GM21447 (cell line): ENCODE results near the gene SF3A1.

ENCODE experiments used
- ATAC-seq: cut with Tn5 transposase; IDR thresholded peaks from one replicate; pipeline ENCODE4 v1.9.1; 2021; ENCODE audit not compliant: unreplicated experiment

Gene SF3A1

GRCh38 chr22:30305906-30306626, 50.6 kb downstream of the SF3A1 start:
- no peak for ATAC-seq

GRCh38 chr22:30305519-30305905, 51.2 kb downstream of the SF3A1 start:
- ATAC-seq: peak; percentile 35

DNA sequence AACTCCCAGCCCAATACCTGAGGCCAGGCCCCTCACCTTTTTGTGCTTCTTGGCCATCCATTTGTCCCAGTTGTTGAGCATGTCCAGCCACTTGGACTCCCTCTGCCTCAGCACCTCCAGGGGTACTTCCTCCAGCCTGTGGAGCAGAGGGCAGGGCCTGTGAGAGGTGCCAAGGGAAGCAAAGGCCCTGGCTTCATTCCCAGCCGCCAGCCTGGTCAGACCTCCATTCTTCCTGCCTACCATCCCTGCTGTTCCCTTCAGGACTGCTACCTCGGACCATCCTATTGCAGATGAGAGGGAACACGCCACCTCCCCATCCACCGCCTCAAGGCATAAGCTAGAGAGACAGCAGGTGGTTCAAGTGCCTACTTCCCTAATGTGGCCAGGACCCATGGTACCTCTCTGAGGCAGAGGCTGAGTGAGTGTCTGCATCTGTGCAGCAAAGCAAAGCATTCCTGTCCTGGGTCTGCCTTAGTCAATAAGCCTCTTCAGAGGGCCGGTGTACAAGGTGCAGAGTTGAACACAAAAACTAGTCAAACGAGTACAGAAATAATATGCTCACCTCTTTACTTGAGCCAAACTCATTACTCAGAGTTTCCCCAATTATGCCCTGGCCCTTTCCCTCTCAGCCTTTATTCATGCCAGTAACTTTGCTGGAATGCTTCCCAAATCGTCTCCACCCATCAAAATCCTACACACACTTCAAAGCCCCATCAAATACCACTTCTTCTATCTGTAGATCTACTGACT, 52.0 kb downstream of the SF3A1 start:
- no peak for ATAC-seq

DNA sequence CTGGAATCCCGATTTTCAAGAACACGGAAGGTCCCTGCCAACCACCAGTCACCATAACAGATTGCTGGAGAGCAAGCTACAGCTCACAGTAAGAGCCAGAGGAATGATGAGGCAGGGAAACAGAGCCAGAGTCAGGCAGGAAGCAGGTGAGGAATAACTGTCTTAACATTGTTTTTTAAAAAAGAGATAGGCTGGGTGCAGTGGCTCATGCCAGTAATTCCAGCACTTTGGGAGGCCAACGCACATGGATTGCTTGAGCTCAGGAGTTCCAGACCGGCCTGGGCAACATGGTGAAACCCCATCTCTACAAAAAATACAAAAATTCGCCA, 53.9 kb downstream of the SF3A1 start:
- ATAC-seq: no peak

DNA sequence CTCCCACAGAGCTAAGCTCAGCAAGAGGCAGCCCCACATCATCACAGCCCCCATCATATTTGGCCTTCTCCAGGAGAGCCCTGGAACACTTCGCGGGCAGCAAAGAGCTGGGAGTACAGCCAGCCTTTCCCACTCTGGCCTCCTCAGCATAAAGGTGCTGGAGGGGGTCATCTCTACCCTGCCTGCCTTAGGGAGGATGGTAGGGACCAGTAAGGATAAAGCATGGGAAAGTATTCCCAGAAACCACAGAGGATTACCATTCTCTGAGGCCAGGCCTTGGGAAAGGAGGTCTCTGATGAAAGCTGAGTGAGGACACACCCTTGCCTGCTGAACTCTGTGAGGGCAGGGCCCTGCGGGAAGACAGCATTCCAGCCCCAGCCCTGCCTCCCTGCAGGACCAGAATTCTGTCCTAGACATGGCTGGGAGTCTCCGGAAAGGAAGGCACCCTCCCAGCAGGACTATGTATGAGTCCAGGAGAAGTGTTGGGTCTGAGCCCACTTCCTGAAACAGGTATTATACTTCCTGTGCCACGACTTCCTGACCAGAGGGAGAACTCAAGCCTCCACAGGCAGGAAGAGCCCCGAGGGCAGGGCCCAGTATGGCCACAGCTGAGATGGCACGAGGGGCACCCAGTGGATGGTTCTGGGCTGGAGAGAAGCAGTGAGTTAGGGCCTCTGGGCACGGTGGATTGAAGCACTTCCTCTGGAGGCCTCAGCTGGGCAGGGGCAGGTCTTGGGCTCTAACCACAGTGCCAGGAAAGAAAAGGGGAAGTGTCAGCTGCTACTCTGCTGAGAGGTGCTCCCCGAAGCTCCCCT, 54.5 kb downstream of the SF3A1 start:
- ATAC-seq: no peak

DNA sequence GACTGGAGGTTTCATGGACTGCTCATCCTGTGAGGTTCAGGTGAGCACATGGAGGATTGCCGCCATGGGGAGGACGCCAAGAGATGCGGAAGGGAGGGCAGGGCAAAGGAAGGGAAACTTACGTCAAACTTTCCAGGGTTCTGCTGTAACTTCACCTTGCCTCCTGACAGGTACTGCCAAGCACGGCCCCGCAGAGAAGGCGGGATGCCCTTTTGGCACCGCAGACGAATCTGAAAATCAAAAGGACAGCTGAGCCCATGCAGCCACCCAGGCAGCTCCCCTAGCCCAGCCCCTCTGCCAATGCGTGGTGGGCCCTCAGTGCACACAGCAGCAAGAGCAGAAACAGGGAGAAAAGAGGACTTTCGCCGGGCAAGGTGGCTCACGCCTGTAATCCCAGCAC, 57.4 kb downstream of the SF3A1 start:
- ATAC-seq: no peak

DNA sequence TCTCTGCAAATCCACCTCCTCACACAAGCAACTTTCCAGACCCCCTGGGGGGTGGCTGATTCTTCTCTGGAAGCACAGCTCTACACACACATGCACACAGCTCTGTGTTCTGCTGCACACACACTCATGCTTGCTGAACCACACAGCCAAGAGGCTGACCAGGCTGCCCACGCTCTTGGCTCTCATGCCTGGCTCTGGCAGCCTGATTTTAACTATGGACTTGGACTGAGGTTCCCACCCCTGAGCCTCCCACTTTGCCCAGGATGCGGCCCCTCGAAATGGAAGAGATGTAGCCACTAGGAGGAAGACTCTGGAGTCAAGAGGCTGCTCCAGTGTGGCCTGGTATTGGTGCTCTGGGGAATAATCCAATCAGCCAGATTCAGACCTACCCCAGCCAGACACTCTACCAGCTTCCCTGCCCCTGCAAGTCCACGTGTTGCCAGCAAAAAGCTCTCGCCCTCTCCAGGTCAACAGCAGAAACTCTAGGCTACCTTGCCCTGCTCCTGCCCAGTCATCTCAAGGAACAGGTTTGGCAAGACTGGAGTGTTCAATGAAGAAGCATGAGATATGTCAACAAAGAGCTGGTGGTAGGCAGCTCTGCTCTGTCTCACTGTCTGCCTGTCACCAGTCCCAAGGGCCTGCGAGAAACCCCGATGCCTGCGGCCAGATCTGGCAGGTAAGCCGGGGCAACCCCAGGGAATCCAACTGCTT, 58.5 kb downstream of the SF3A1 start:
- ATAC-seq: no peak

GRCh38 chr22:30297276-30297990, 59.3 kb downstream of the SF3A1 start:
- ATAC-seq: no peak

- ATAC-seq: no peak
Observed at GRCh38 chr22:30296833-30297232, 59.9 kb downstream of the SF3A1 start.

DNA sequence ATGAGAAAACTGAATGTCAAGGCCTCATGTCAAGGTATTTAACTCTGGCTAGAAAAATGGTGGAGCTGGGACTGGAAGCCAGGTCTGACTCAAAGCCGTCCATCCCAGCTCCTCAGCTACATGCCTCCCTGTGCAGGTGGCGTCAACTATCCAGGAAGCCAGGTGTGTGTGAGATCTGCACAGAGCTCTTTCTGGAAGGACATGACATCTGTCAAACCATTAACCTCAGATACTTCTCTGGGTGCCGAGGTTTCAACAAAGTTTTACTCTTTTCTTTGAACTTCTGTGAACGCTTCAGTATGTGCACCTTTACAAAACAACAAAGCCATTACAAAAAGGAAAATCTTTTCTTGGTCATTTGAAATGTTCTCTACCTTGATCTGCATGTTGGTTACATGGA, 60.4 kb downstream of the SF3A1 start:
- ATAC-seq: no peak

- no peak for ATAC-seq
Observed at GRCh38 chr22:30295576-30295975, 61.1 kb downstream of the SF3A1 start.

GRCh38 chr22:30294830-30295229, 61.9 kb downstream of the SF3A1 start:
- ATAC-seq: no peak

DNA sequence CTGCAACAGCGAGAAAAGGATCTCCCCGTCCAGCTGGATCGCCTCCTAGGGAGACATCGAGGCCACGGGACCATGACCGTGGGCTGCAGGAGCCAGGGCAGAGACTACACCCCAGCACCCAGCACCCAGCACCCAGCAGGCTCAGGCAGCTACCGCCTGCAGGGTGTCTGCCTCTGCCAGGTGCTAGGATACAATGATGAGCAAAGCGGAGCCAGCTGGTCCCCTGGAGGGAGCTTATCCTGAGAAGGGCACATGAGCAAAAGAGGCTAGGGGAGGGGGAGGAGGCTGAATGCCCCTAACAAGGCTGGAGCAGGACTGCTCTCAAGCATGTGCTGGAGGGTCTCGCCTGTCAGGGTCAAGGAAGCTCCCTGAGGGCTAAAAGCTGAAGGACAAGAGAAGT, 62.6 kb downstream of the SF3A1 start:
- ATAC-seq: no peak

GRCh38 chr22:30293026-30293425, 63.7 kb downstream of the SF3A1 start:
- no peak for ATAC-seq

DNA sequence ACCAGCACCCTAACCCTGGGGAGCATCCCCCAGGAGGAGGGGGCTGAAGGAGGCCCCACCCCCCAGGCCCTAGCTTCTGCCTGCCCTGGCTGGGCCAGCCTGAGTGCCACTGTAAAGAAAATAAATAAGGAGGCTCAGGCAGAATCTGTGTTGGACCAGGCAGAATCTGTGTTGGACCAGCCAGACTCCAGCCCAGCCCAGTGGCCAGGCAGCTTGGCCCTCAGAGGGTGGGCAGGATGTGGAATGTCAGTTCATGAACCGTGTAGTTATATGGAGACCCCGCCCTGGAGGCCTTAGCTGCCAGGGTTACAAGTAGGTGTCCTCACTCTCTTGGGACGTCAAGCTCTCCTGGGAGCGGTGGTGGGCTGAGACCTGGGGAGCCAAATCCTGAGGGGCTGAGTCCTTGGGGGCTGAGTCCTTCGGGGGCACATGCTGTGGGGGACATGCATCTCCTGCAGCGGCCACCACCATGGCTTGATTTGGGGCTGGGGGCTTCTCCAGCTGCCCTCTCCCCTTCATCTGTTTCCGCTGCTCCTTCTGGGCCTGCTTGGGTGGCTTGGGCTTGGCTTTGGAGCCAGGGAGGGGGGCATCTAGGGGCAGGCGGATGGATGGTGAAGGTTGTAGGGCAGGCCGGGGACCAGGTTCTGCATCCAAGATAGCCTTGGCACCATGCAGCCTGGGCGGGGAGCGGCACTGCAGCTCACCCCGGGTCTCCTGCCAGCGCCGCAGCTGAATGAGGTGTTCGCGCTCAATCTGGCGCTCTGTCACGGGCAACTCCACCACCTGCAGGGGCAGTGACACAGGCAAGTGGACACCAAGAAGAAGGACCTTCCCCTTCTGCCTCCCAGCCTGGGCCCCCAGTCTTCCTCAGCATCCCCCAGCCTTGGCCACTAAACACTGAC, 64.4 kb downstream of the SF3A1 start:
- no peak for ATAC-seq

- ATAC-seq: no peak
Observed at GRCh38 chr22:30291058-30291892, 65.4 kb downstream of the SF3A1 start.

GRCh38 chr22:30290342-30291057, 66.2 kb downstream of the SF3A1 start:
- ATAC-seq: no peak

GRCh38 chr22:30289980-30290313, 66.7 kb downstream of the SF3A1 start:
- peak; percentile 13 for ATAC-seq
